ENCODE data around the gene UBE2E2.

The UBE2E2 gene

GRCh38 chr3:23590424-23591273 lies 387.5 kb downstream of the UBE2E2 start (continued):
- TF ChIP-seq ZNF274 (IDR thresholded peaks at IDR 0.05; ENCODE audit: low read length) = no peak
- no peak for TF ChIP-seq ZNF274 (tag by site-specific recombination; IDR thresholded peaks at IDR 0.05; ENCODE audit: borderline replicate concordance)
- peak; percentile 32; the same call in 1 of the 2 replicates for TF ChIP-seq PRDM10 (tag by site-specific recombination; IDR thresholded peaks at IDR 0.05)
- TF ChIP-seq ZBTB21 (tag by site-specific recombination; IDR thresholded peaks at IDR 0.05) = no peak
- no peak for TF ChIP-seq ZBTB17 (tag by site-specific recombination; IDR thresholded peaks at IDR 0.05)
- no peak for TF ChIP-seq ZNF514 (tag by site-specific recombination; IDR thresholded peaks at IDR 0.05)
- TF ChIP-seq ZNF626 (tag by site-specific recombination; IDR thresholded peaks at IDR 0.05) = no peak
- TF ChIP-seq ZNF521 (tag by site-specific recombination; IDR thresholded peaks at IDR 0.05) = no peak
- no peak for TF ChIP-seq TSHZ1 (tag by site-specific recombination; IDR thresholded peaks at IDR 0.05; ENCODE audit: borderline replicate concordance)
- TF ChIP-seq ZNF518A (tag by site-specific recombination; conservative IDR thresholded peaks at IDR 0.05; ENCODE audit: low read depth) = no peak
- TF ChIP-seq ZNF544 (tag by site-specific recombination; IDR thresholded peaks at IDR 0.05) = no peak
- no peak for TF ChIP-seq ZNF146 (tag by site-specific recombination; IDR thresholded peaks at IDR 0.05)
- no peak for TF ChIP-seq SALL2 (tag by site-specific recombination; IDR thresholded peaks at IDR 0.05; ENCODE audit: borderline replicate concordance)
- no peak for TF ChIP-seq HOXC10 (CRISPR knock-in tag; IDR thresholded peaks at IDR 0.05)
- TF ChIP-seq ZSCAN4 (tag by site-specific recombination; IDR thresholded peaks at IDR 0.05) = no peak
- TF ChIP-seq ZNF157 (tag by site-specific recombination; IDR thresholded peaks at IDR 0.05) = no peak
- no peak for TF ChIP-seq BCL11B (tag by site-specific recombination; IDR thresholded peaks at IDR 0.05; ENCODE audit: low read depth)
- no peak for TF ChIP-seq ZNF791 (tag by site-specific recombination; IDR thresholded peaks at IDR 0.05)
- TF ChIP-seq ZNF140 (tag by site-specific recombination; IDR thresholded peaks at IDR 0.05) = no peak
- TF ChIP-seq MZF1 (tag by site-specific recombination; IDR thresholded peaks at IDR 0.05; ENCODE audit: borderline replicate concordance) = peak; percentile 14; the same call in 1 of the 2 replicates
- TF ChIP-seq ZBTB6 (tag by site-specific recombination; IDR thresholded peaks at IDR 0.05) = no peak
- no peak for TF ChIP-seq GLIS2 (tag by site-specific recombination; IDR thresholded peaks at IDR 0.05)
- no peak for TF ChIP-seq ZNF610 (tag by site-specific recombination; IDR thresholded peaks at IDR 0.05; ENCODE audit: borderline replicate concordance)
- TF ChIP-seq ZNF843 (tag by site-specific recombination; IDR thresholded peaks at IDR 0.05) = 0 out of 2 replicates have a peak, but pooled peaks have one; percentile 47
- no peak for TF ChIP-seq KLF8 (tag by site-specific recombination; IDR thresholded peaks at IDR 0.05)

Data from HEK293 (cell line).